ENCODE measurements around the gene ZNF500. TPM values are rescaled to one million over a fixed set of nuclear protein-coding genes. Genes with fewer than 3 reads are reported as not detected.

Gene ZNF500
- total RNA-seq, 1 experiment from 2014 or later, result 29.2 TPM

GRCh38 chr16:4795828-4796572, 29.0 kb upstream of the ZNF500 start:
- peak overlapping the region; percentile 96 for H3K4me2 ChIP-seq
- peak overlapping the region; percentile 82 for H2AFZ ChIP-seq
- H3K4me1 ChIP-seq (replicated peaks; ENCODE audit: insufficient read depth), result peaks cover 19% of the 10 kb centered on the region
- peaks cover 25% of the 10 kb centered on the region for H3K79me2 ChIP-seq (ENCODE audit: low read depth)
- H3F3A ChIP-seq (ENCODE audit: insufficient read depth, low read depth), result peaks cover 16% of the 10 kb centered on the region; the same call in 1 of the 2 replicates
- TSS peak; percentile 58 for BruUV-seq (replicated peaks)
- H3K36me3 ChIP-seq (ENCODE audit: low read depth), result no peaks in the 10 kb centered on the region; the same call in 1 of the 2 replicates
- ChIA-PET CTCF (no interaction called here), POLR2A (ENCODE audit: unreplicated experiment) (interaction anchor here (0.6 to 0.7 kb wide), 3 partner anchors 24 to 290 kb away, joined by 3 to 11 read pairs (median 3); no protein-coding TSS in a partner anchor)
- TF ChIP-seq EZH2 (IDR thresholded peaks at IDR 0.05; ENCODE audit: low read depth), result no peak
- no peak for TF ChIP-seq CTCF (conservative IDR thresholded peaks at IDR 0.05)
- intact Hi-C loops (cut with micrococcal nuclease; ENCODE audit: unreplicated experiment), result loop anchor here (1.0 kb wide), 1 partner anchor 28 kb away; no protein-coding TSS in a partner anchor
- no peaks in the 10 kb centered on the region for H3K27me3 ChIP-seq (ENCODE audit: insufficient read depth, low read depth)
- peak overlapping the region; percentile 91 for H3K4me3 ChIP-seq
- H3K9me2 ChIP-seq (ENCODE audit: insufficient read depth), result no peaks in the 10 kb centered on the region
- no peaks in the 10 kb centered on the region for H3K9me3 ChIP-seq (ENCODE audit: insufficient read depth, low read depth)
- no peaks in the 10 kb centered on the region for H4K20me1 ChIP-seq (ENCODE audit: insufficient read depth)
- H3K27ac ChIP-seq, result peak overlapping the region; percentile 56
- peak in 1 of 2 experiments; percentile 32 for DNase-seq

GRCh38 chr16:4795181-4795827, 28.3 kb upstream of the ZNF500 start, which contains the start of gene SMIM22:
TSS of gene SMIM22 (plus strand) at chr16:4795369. CDS start at chr16:4795735, 366 bp downstream.
- DNase-seq, result peak; percentile 67 to 85
- peak within 1 kb of the TSS; percentile 82 for H2AFZ ChIP-seq
- no peak for TF ChIP-seq CTCF (conservative IDR thresholded peaks at IDR 0.05)
- TF ChIP-seq EZH2 (IDR thresholded peaks at IDR 0.05; ENCODE audit: low read depth), result no peak

GRCh38 chr16:4792951-4793513, 26.1 kb upstream of the ZNF500 start:
- BruUV-seq (replicated peaks), result no TSS peak
- Histone ChIP-seq H3K4me1 (replicated peaks; ENCODE audit: insufficient read depth) (peaks cover 41% of the 10 kb centered on the region), H3K4me2 (no peak overlapping the region), H3K27ac (no peak overlapping the region), H2AFZ (no peak overlapping the region), H3K79me2 (ENCODE audit: low read depth) (peaks cover 25% of the 10 kb centered on the region), H3K27me3 (ENCODE audit: insufficient read depth, low read depth) (no peaks in the 10 kb centered on the region), H3K36me3 (ENCODE audit: low read depth) (no peaks in the 10 kb centered on the region), H3K4me3 (no peak overlapping the region), H4K20me1 (ENCODE audit: insufficient read depth) (no peaks in the 10 kb centered on the region), H3F3A (ENCODE audit: insufficient read depth, low read depth) (peaks cover 24% of the 10 kb centered on the region; the same call in 1 of the 2 replicates), H3K9me3 (ENCODE audit: insufficient read depth, low read depth) (no peaks in the 10 kb centered on the region), H3K9me2 (ENCODE audit: insufficient read depth) (no peaks in the 10 kb centered on the region)
- TF ChIP-seq EZH2 (IDR thresholded peaks at IDR 0.05; ENCODE audit: low read depth) (no peak), CTCF (conservative IDR thresholded peaks at IDR 0.05) (no peak)
- CTCF ChIA-PET, result interaction anchor here (0.6 kb wide), 1 partner anchor 144 kb away, joined by 3 read pairs; the partner anchor contains the start of gene PPL
- POLR2A ChIA-PET (ENCODE audit: unreplicated experiment), result interaction anchor here (0.7 kb wide), 1 partner anchor 304 kb away, joined by 13 read pairs; no protein-coding TSS in a partner anchor
- no peak for DNase-seq
- intact Hi-C loops (cut with micrococcal nuclease; ENCODE audit: unreplicated experiment), result no loop called here

More at GRCh38 chr16:4795181-4795827, 28.3 kb upstream of the ZNF500 start, which contains the start of gene SMIM22:
- H3K36me3 ChIP-seq (ENCODE audit: low read depth), result no peaks in the 10 kb centered on the region; the same call in 1 of the 2 replicates
- ChIA-PET CTCF (no interaction called here), POLR2A (ENCODE audit: unreplicated experiment) (interaction anchor here (0.6 to 0.7 kb wide), 2 partner anchors 23 to 289 kb away, joined by 3 to 11 read pairs; no protein-coding TSS in a partner anchor)
- H3K4me2 ChIP-seq, result peak within 1 kb of the TSS; percentile 96
- H3F3A ChIP-seq (ENCODE audit: insufficient read depth, low read depth), result peaks cover 22% of the 10 kb centered on the region; the same call in 1 of the 2 replicates
- no peaks in the 10 kb centered on the region for H4K20me1 ChIP-seq (ENCODE audit: insufficient read depth)
- H3K79me2 ChIP-seq (ENCODE audit: low read depth), result peaks cover 25% of the 10 kb centered on the region
- no peaks in the 10 kb centered on the region for H3K9me2 ChIP-seq (ENCODE audit: insufficient read depth)
- no peaks in the 10 kb centered on the region for H3K27me3 ChIP-seq (ENCODE audit: insufficient read depth, low read depth)
- peak within 1 kb of the TSS; percentile 91 for H3K4me3 ChIP-seq
- peak within 1 kb of the TSS; percentile 56 for H3K27ac ChIP-seq
- H3K4me1 ChIP-seq (replicated peaks; ENCODE audit: insufficient read depth), result peaks cover 24% of the 10 kb centered on the region
- no peaks in the 10 kb centered on the region for H3K9me3 ChIP-seq (ENCODE audit: insufficient read depth, low read depth)
- intact Hi-C loops (cut with micrococcal nuclease; ENCODE audit: unreplicated experiment), result loop anchor here (1.0 kb wide), 1 partner anchor 27 kb away; no protein-coding TSS in a partner anchor
- no TSS peak for BruUV-seq (replicated peaks)
